Colonic mucosa (tissue), 4 donors: ENCODE results near the gene PCLO. TPM values are rescaled to one million over a fixed set of nuclear protein-coding genes. Genes with fewer than 3 reads are reported as not detected.
"Not testable (repeated sequence)": the region's sequence is repeated elsewhere in the genome, so short reads cannot be mapped to it uniquely, and the experiment has no call there.

ENCODE experiments used
- DNase-seq: peaks from one replicate; pipeline ENCODE4 v3.0.0-alpha.2; 2020
- H3K27ac ChIP-seq: fragments of 200-600 bp; one replicate; pipeline ENCODE4 v1.8.0; 2021
- H3K27me3 ChIP-seq: fragments of 200-600 bp; one replicate; pipeline ENCODE4 v1.8.0; 2021
- H3K36me3 ChIP-seq: fragments of 200-600 bp; one replicate; pipeline ENCODE4 v1.8.0; 2021
- H3K4me1 ChIP-seq: fragments of 200-600 bp; one replicate; pipeline ENCODE4 v1.8.0; 2021; ENCODE audit warnings: mild to moderate bottlenecking
- H3K4me3 ChIP-seq: fragments of 200-600 bp; one replicate; pipeline ENCODE4 v1.8.0; 2021
- H3K9ac ChIP-seq, 2 donors: one replicate each; pipeline ENCODE4 v1.7.0; 2013; ENCODE audit warnings: control low read depth in 2 of 2, low read depth in 2 of 2, low read length in 2 of 2
- H3K9me3 ChIP-seq: fragments of 200-600 bp; one replicate; pipeline ENCODE4 v1.8.0; 2021
- intact Hi-C: fragments of 100-400 bp; cut with DNase I; formaldehyde crosslinking; loops from one replicate; pipeline ENCODE4 v1.14.1; 2022
- total RNA-seq, 2 donors: library from RNA; stranded (reverse); fragmentation: NEBNext Ultra II Directional in 1 of 2; extraction: Animal tissue kit (Norgen Biotek cat#: 25700) in 1 of 2; gene quantifications; one replicate each; pipeline ENCODE4 v1.2.1, GENCODE V29; 2021
- TF ChIP-seq, protein P1 (sequence below): fragments of 200-600 bp; IDR thresholded peaks from one replicate; pipeline ENCODE4 v1.8.0; 2022; ENCODE audit warnings: antibody characterized with exemption, mild to moderate bottlenecking
- donor health status: healthy.
- donor health status: DM: no; HTN: no; CAD: no.
- donor health status: DM: no; HTN: no; CAD: no.

The PCLO gene
- total RNA-seq, 2 donors from 2014 or later = 6.9 to 8.8 TPM

DNA sequence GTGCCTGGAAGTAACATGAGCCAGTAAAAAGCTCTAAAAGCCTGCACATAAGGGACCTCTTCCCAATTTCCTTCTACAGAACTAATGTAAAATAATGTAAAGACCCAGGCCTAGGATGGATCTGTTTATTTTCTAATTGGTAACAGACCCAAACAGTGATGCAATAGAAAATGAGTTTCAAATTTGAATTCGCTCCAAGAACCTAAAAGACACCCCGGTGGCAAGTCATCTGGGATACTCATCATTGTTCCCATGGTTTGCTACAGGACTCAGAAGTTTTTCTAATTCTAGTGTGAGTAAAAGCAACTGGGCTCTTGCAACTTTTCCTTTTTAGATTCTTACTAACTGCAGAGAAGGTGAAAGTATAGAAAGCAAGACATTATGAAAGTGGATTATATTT lies 447.8 kb downstream of the PCLO start:
- intact Hi-C loops = no loop called here
- DNase-seq = no peak
- Histone ChIP-seq H3K27me3 (no peaks in the 10 kb centered on the region), H3K27ac (no peak overlapping the region), H3K36me3 (no peaks in the 10 kb centered on the region), H3K9ac (no peak overlapping the region), H3K9me3 (no peaks in the 10 kb centered on the region), H3K4me1 (no peaks in the 10 kb centered on the region), H3K4me3 (no peak overlapping the region)
- TF ChIP-seq, protein P1, sequence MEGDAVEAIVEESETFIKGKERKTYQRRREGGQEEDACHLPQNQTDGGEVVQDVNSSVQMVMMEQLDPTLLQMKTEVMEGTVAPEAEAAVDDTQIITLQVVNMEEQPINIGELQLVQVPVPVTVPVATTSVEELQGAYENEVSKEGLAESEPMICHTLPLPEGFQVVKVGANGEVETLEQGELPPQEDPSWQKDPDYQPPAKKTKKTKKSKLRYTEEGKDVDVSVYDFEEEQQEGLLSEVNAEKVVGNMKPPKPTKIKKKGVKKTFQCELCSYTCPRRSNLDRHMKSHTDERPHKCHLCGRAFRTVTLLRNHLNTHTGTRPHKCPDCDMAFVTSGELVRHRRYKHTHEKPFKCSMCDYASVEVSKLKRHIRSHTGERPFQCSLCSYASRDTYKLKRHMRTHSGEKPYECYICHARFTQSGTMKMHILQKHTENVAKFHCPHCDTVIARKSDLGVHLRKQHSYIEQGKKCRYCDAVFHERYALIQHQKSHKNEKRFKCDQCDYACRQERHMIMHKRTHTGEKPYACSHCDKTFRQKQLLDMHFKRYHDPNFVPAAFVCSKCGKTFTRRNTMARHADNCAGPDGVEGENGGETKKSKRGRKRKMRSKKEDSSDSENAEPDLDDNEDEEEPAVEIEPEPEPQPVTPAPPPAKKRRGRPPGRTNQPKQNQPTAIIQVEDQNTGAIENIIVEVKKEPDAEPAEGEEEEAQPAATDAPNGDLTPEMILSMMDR = no peak

DNA sequence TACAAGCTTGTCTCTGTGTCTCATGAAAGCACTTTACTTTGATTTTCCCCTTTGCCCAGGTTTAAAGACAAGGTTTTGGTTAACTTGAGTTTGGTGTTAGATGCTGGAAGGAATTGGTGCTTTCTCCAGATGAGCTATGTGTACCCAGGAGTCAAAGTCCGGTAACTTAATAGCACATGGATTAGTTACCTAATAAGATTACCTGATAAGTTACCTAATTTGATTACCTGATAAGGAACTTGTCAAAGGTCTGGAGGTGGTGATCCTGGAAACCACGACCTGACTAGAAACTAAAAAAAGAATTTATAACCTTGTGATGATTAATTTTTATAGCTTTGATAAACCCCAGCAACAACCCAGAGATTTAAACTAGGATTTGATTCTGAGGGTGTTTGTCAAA lies 449.2 kb downstream of the PCLO start:
- TF ChIP-seq, protein P1 = no peak
- no peak for DNase-seq

DNA sequence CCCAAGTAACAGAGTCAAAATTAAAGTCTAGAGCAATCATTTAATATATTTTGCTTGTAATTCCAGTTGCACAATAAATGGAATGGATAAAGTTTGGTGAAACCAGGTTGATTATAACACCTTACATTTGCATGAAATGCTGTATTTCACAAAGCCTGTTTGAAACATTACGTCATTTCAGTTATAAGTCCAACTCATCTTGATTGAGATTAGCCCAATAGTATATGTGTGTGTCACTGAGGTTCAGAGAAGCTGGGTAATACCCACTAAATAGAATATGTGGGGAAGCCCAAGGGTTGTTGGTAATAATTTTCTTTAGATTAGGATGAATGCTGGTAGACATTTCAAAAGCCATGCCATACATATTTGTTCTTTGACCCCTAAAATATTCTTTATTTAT lies 456.3 kb downstream of the PCLO start:
- H3K4me3 ChIP-seq, H3K27ac ChIP-seq, H3K27me3 ChIP-seq, intact Hi-C loops, H3K36me3 ChIP-seq, H3K9ac ChIP-seq, H3K9me3 ChIP-seq, H3K4me1 ChIP-seq, DNase-seq: not testable (repeated sequence)

More for the DNA sequence above, 449.2 kb downstream of the PCLO start:
- H3K4me3 ChIP-seq = no peak overlapping the region
- no peak overlapping the region for H3K9ac ChIP-seq
- intact Hi-C loops = no loop called here
- no peaks in the 10 kb centered on the region for H3K9me3 ChIP-seq
- H3K36me3 ChIP-seq = no peaks in the 10 kb centered on the region
- H3K4me1 ChIP-seq = no peaks in the 10 kb centered on the region
- H3K27ac ChIP-seq = no peak overlapping the region
- no peaks in the 10 kb centered on the region for H3K27me3 ChIP-seq

DNA sequence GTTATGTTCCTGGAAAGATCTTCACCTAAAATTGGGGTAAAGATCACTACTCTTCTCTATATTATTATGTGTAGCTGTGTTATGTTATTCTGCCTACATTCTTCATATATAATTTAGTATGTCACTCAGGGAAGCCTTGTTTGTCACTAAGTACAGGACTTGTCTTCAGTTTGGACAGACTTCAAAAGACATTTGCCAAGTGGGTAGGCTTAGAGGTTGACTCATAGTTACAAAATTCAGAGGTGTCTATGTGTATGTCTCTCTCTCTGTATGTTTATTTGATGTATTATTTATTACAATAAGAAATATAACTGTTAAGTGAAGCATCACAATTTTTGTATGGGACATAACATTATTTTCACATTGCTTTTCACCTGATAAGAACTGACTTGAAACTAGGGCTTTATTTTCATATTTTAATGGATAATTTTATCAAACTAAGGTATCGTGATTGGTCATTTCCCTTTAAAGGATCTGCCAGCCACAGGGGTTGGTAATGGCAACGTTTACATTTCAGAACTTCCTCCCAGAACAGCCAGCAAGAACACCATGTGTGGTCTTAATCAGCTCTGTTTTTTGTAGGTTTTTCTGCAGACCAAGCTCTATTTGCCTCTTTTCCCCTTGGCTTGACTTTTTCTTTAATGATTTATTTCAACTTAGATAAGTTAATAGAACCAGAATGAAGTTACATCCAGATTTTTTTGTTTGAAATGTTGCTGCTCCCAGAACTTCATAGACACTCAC lies 457.0 kb downstream of the PCLO start:
- Histone ChIP-seq H3K9ac (no peak overlapping the region), H3K4me3 (no peak overlapping the region), H3K9me3 (no peaks in the 10 kb centered on the region), H3K4me1 (no peaks in the 10 kb centered on the region), H3K36me3 (no peaks in the 10 kb centered on the region), H3K27ac (no peak overlapping the region), H3K27me3 (no peaks in the 10 kb centered on the region)
- DNase-seq = no peak
- TF ChIP-seq, protein P1 = no peak
- intact Hi-C loops = no loop called here

- Histone ChIP-seq H3K27ac (no peak overlapping the region), H3K9ac (no peak overlapping the region), H3K9me3 (no peaks in the 10 kb centered on the region), H3K36me3 (no peaks in the 10 kb centered on the region), H3K4me3 (no peak overlapping the region), H3K4me1 (no peaks in the 10 kb centered on the region), H3K27me3 (no peaks in the 10 kb centered on the region)
- DNase-seq = no peak
- intact Hi-C loops = no loop called here
- TF ChIP-seq, protein P1 = no peak
Observed at GRCh38 chr7:82704121-82704520, 458.6 kb downstream of the PCLO start.
